H1 (cell line): Measurements from ENCODE around the gene CHRM4. TPM values are rescaled to one million over a fixed set of nuclear protein-coding genes. Genes with fewer than 3 reads are reported as not detected.
A peak's percentile ranks its signal among the peaks of the same experiment; 100 is the strongest.

Experiments
- CHD1 ChIP-seq: IDR thresholded peaks from 2 replicates; pipeline ENCODE4 v1.6.1; 2012; ENCODE audit warnings: low read depth, low read length, improper control_type of control experiment
- NANOG ChIP-seq: IDR thresholded peaks from 2 replicates; pipeline ENCODE4 v1.6.1; 2011; ENCODE audit warnings: low read length, low read depth, mild to moderate bottlenecking, inconsistent platforms; ENCODE audit not compliant: insufficient read depth, poor library complexity, severe bottlenecking
- ZNF274 ChIP-seq: IDR thresholded peaks from 2 replicates; pipeline ENCODE4 v1.7.0; 2012; ENCODE audit warnings: low read length, borderline replicate concordance; ENCODE audit errors: extremely low read depth
- polyA plus RNA-seq, 7 experiments: library from polyadenylated mRNA; depleted of rRNA in 3 of 7; stranded (reverse) in 5 of 7; unstranded in 2 of 7; fragments of >200 nt in 5 of 7; fragments of 200-250 nt in 2 of 7; gene quantifications; 1 replicate in 5 of 7; 2 replicates in 1 of 7; 4 replicates in 1 of 7; pipeline versions ENCODE4 v1.2.1 to v1.2.3, GENCODE V29; 2011 to 2013; ENCODE audit warnings: missing spikeins in 2 of 7, mixed read lengths in 2 of 7
- total RNA-seq: library from RNA; stranded (reverse); fragmentation: NEBNext Ultra II Directional; extraction: Animal tissue kit (Norgen Biotek cat#: 25700); gene quantifications from 2 replicates; pipeline ENCODE4 v1.2.1, GENCODE V29; 2021

CHRM4 gene
- total and polyA plus RNA-seq, 2 of the 8 experiments (the other 6 are each of a cell fraction or from before 2014, with no cell fraction given) = 1.1 to 1.3 TPM

DNA sequence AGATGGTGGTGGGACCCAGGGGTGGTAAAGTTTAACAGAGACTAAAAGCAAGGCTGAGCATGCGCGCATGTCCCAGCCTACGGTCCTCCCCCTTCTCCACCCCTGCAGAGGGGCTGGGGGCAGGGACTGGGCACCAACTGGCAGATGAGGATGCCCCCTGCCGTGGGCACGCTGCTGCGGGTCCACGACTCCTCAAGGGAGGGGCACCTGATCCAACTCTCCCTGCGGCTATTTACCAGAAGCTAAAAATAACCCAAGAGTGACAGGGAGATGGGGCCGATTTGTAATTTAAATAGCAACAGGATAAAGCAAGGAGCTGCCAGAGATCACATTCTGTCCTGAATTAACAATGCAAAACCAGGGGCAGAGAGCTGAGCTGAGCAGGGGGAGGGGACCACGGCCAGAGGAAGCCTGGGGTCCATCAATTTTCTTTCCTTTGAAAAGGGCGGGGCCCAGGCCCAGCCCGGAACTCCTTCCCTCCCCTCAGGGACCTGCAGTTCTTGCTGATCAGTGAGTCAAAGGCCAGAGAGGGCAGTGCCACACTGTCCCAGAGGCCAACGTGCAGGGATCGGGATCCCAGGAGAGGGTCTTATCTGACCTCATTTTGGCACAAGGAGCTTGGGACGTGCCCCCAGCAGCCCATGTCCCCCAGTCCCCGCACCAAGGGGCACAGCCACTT lies 52.4 kb downstream of the CHRM4 start (continued):
- TF ChIP-seq CHD1 (no peak), ZNF274 (no peak), NANOG (peak; percentile 24)
- TF ChIP-seq, all 59 proteins: peak for 20
